Esophagus muscularis mucosa (tissue), 4 donors: ENCODE measurements around the gene GOLGA1. TPM values are rescaled to one million over a fixed set of nuclear protein-coding genes. Genes with fewer than 3 reads are reported as not detected.
"Not testable (repeated sequence)": the region's sequence is repeated elsewhere in the genome, so short reads cannot be mapped to it uniquely, and the experiment has no call there.

Experiments
- DNase-seq: peaks from one replicate; pipeline ENCODE4 v3.0.0-alpha.2; 2017; ENCODE audit errors: extremely low spot score
- H3K27ac ChIP-seq, 4 donors: fragments of 200-600 bp; sonication (generic); replicated peaks in 1 of 4; 1 replicate in 3 of 4; 2 replicates in 1 of 4; pipeline ENCODE4 v1.5.1; 2016 to 2019; ENCODE audit warnings: mild to moderate bottlenecking in 1 of 4
- H3K27me3 ChIP-seq, 4 donors: fragments of 200-600 bp; sonication (generic); one replicate each; pipeline versions ENCODE4 v1.5.1 to v1.6.0; 2016 to 2019
- H3K36me3 ChIP-seq, 4 donors: fragments of 200-600 bp; sonication (generic); one replicate each; pipeline ENCODE4 v1.5.1; 2016 to 2019
- H3K4me1 ChIP-seq, 4 donors: fragments of 200-600 bp; sonication (generic); one replicate each; pipeline ENCODE4 v1.5.1; 2016 to 2019
- H3K4me3 ChIP-seq, 4 donors: fragments of 200-600 bp; sonication (generic); 1 replicate in 2 of 4; 2 replicates in 2 of 4; pipeline ENCODE4 v1.5.1; 2016 to 2019; ENCODE audit warnings: mild to moderate bottlenecking in 4 of 4, moderate library complexity in 1 of 4
- H3K9me3 ChIP-seq, 4 donors: fragments of 200-600 bp; sonication (generic); 1 replicate in 3 of 4; 2 replicates in 1 of 4; pipeline ENCODE4 v1.5.1; 2016 to 2019
- EP300 ChIP-seq: sonication (generic); formaldehyde crosslinking; IDR thresholded peaks from one replicate; pipeline ENCODE4 v1.6.1; 2017; ENCODE audit warnings: antibody characterized with exemption
- POLR2A ChIP-seq: fragments of 450-650 bp; IDR thresholded peaks from one replicate; pipeline ENCODE4 v1.6.1; 2017; ENCODE audit warnings: antibody characterized with exemption, moderate library complexity, mild to moderate bottlenecking, low read depth
- POLR2AphosphoS5 ChIP-seq, 2 donors: sonication (generic); formaldehyde crosslinking; IDR thresholded peaks; one replicate each; pipeline ENCODE4 v1.6.1; 2017; ENCODE audit warnings: antibody characterized with exemption in 2 of 2
- WGBS: methylation state at CpG from one replicate; pipeline ENCODE4 v1.1.5; 2018; 5-methylcytosine and 5-hydroxymethylcytosine counted together
- intact Hi-C: fragments of 100-400 bp; cut with DNase I; formaldehyde crosslinking; loops from one replicate; pipeline ENCODE4 v1.15.1; 2023
- total RNA-seq, 4 donors: library from RNA; depleted of rRNA; stranded (reverse); fragments of >200 nt; gene quantifications; one replicate each; pipeline versions ENCODE4 v1.1.0 to v1.2.1, GENCODE V29; 2016
- TF ChIP-seq, protein P1 (sequence below), 3 experiments: fragments of 200-600 bp in 2 of 3; fragments of 450-650 bp in 1 of 3; sonication (generic) in 2 of 3; IDR thresholded peaks; one replicate each; pipeline ENCODE4 v1.5.1; 2017 to 2019; ENCODE audit warnings: antibody characterized with exemption in 3 of 3, mild to moderate bottlenecking in 2 of 3, moderate library complexity in 1 of 3

The GOLGA1 gene
- total RNA-seq, 4 donors from 2014 or later = 22.5 to 26.5 (median 24.7) TPM

DNA sequence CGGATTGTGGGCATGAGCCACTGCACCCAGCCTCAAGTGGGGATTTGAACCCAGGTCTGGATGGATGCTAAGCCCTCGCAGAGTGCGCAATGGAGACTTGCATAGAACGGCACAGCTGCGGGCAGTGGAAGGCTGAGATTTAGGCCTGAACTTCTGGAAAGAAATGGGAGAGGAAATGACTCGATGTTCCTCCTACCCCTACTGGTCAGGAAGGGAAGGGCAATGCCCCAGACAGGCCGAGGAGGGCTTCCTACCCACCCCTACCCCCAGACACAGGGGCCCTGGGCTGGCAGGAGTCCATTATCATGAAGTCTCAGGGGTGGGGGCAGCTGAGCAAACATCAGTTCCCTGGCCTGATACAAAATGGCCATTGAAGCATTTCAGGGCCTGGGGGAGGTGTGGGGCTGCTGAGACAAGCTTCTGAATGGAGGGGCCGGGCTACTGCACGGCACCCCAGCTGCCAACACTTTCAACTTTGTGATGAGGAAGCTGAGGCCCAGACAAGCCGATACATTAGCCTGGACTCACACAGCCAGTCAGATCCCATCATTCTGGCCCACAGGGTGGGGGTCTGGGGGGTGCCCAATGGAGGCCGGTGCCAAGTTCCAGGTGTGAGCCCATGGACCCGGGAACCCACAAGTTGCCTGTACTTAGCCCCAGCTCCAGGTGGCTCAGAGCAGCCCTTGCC, 101.1 kb downstream of the GOLGA1 start:
- Histone ChIP-seq H3K36me3 (no peaks in the 10 kb centered on the region), H3K4me3 (no peak overlapping the region), H3K27ac (no peak overlapping the region)

GRCh38 chr9:124838567-124839275, 102.2 kb downstream of the GOLGA1 start:
- H3K27ac ChIP-seq, H3K9me3 ChIP-seq, DNase-seq, H3K36me3 ChIP-seq, intact Hi-C loops, H3K27me3 ChIP-seq: not testable (repeated sequence)
- peak overlapping the region; percentile 31 to 48 (median 36) for H3K4me3 ChIP-seq
- 72% methylated on average over 30 of the region's 52 CpGs for WGBS
- peaks cover 20 to 37% (median 32%) of the 10 kb centered on the region in 4 donors for H3K4me1 ChIP-seq

More for the DNA sequence above, 101.1 kb downstream of the GOLGA1 start:
- H3K4me1 ChIP-seq = peaks cover 14 to 28% (median 22%) of the 10 kb centered on the region in 4 donors
- WGBS = 51% methylated on average over 8 of the region's 12 CpGs
- intact Hi-C loops = no loop called here
- H3K9me3 ChIP-seq = no peaks in the 10 kb centered on the region
- no peak for DNase-seq
- H3K27me3 ChIP-seq = no peaks in the 10 kb centered on the region
- TF ChIP-seq, protein P1, sequence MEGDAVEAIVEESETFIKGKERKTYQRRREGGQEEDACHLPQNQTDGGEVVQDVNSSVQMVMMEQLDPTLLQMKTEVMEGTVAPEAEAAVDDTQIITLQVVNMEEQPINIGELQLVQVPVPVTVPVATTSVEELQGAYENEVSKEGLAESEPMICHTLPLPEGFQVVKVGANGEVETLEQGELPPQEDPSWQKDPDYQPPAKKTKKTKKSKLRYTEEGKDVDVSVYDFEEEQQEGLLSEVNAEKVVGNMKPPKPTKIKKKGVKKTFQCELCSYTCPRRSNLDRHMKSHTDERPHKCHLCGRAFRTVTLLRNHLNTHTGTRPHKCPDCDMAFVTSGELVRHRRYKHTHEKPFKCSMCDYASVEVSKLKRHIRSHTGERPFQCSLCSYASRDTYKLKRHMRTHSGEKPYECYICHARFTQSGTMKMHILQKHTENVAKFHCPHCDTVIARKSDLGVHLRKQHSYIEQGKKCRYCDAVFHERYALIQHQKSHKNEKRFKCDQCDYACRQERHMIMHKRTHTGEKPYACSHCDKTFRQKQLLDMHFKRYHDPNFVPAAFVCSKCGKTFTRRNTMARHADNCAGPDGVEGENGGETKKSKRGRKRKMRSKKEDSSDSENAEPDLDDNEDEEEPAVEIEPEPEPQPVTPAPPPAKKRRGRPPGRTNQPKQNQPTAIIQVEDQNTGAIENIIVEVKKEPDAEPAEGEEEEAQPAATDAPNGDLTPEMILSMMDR (IDR thresholded peaks at IDR 0.05) = peak in 2 of 3 experiments; percentile 26 to 53
- TF ChIP-seq POLR2A = no peak
- no peak for TF ChIP-seq EP300
- no peak for TF ChIP-seq POLR2AphosphoS5 (IDR thresholded peaks at IDR 0.05)

DNA sequence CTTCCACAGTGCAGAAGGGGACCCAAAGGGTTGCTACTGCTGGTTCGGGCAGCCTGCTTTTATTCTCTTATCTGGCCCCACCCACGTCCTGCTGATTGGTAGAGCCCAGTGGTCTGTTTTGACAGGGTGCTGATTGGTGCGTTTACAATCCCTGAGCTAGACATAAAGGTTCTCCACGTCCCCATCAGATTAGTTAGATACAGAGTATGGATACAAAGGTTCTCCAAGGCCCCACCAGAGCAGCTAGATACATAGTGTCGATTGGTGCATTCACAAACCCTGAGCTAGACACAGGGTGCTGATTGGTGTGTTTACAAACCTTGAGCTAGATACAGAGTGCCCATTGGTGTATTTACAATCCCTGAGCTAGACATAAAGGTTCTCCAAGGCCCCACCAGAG, 102.8 kb downstream of the GOLGA1 start:
- DNase-seq, H3K27me3 ChIP-seq, intact Hi-C loops, H3K36me3 ChIP-seq, H3K4me3 ChIP-seq, H3K9me3 ChIP-seq, H3K27ac ChIP-seq: not testable (repeated sequence)
- 77% methylated on average over 5 of the region's 5 CpGs for WGBS
- H3K4me1 ChIP-seq = peaks cover 21 to 40% (median 35%) of the 10 kb centered on the region in 4 donors

GRCh38 chr9:124835026-124835557, 105.8 kb downstream of the GOLGA1 start:
- no peak for TF ChIP-seq POLR2A
- TF ChIP-seq POLR2AphosphoS5 (IDR thresholded peaks at IDR 0.05) = peak; percentile 19 to 36
- no peak for DNase-seq
- Histone ChIP-seq H3K4me3 (no peak overlapping the region), H3K27ac (peak overlapping the region; percentile 55 to 74 (median 58)), H3K27me3 (no peaks in the 10 kb centered on the region), H3K36me3 (no peaks in the 10 kb centered on the region), H3K4me1 (peaks cover 33 to 58% (median 52%) of the 10 kb centered on the region in 4 donors), H3K9me3 (no peaks in the 10 kb centered on the region)
- intact Hi-C loops = no loop called here
- 55% methylated on average over 4 of the region's 13 CpGs for WGBS

- Histone ChIP-seq H3K4me3 (no peak overlapping the region), H3K27me3 (no peaks in the 10 kb centered on the region), H3K36me3 (no peaks in the 10 kb centered on the region), H3K4me1 (peaks cover 33 to 54% (median 50%) of the 10 kb centered on the region in 4 donors), H3K9me3 (no peaks in the 10 kb centered on the region), H3K27ac (peak overlapping the region; percentile 55 to 74 (median 58))
- intact Hi-C loops = no loop called here
- TF ChIP-seq EP300 (no peak), POLR2A (no peak), POLR2AphosphoS5 (IDR thresholded peaks at IDR 0.05) (no peak)
- TF ChIP-seq, protein P1 (IDR thresholded peaks at IDR 0.05) = no peak
- DNase-seq = no peak
- whole genome bisulfite sequencing = 57% methylated on average over 7 of the region's 7 CpGs
These were observed 106.3 kb downstream of the GOLGA1 start for GRCh38 chr9:124834591-124834990.

DNA sequence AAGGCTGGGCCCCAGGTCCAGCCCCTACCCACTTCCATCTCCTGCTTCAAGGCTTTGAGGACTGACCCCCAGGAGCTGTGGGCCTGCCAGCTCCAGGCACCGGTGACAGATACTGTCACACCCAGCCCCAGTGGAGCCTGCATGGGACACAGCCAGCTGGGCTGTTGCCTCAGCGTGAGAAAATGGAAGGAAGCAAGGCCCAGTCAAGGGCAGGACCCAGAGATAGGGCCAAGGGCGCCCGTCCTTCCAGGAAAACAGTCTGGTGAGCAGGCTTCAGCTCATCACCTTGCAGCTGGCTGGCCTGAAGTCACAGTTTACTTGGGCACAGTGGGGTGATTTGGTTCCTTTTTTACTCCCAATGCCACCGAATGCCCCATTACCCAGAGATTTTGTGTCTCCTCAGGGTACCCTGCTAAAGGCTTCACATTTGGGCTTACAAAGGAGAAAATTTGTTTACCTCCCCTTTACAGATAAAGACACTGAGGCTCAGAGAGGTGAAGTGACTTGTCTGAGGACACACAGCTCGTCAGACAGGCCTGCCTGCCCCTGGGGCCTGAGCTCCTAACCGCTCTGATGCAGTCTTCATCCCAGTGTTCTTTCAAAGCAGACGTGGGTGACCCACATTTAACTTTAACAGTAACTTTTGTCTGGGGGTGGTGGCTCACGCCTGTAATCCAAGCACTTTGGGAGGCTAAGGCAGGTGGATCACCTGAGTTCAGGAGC, 109.1 kb downstream of the GOLGA1 start:
- TF ChIP-seq, protein P1 (IDR thresholded peaks at IDR 0.05) = no peak
- TF ChIP-seq EP300 = no peak
- no peak for TF ChIP-seq POLR2A
- TF ChIP-seq POLR2AphosphoS5 (IDR thresholded peaks at IDR 0.05) = peak in 1 of 2 donors; percentile 18
- WGBS = 78% methylated on average over 6 of the region's 9 CpGs
- H3K4me3 ChIP-seq = no peak overlapping the region
- H3K27me3 ChIP-seq = no peaks in the 10 kb centered on the region
- H3K4me1 ChIP-seq = peaks cover 33 to 49% (median 47%) of the 10 kb centered on the region in 4 donors
- intact Hi-C loops = no loop called here
- DNase-seq = no peak
- no peaks in the 10 kb centered on the region for H3K36me3 ChIP-seq
- H3K9me3 ChIP-seq = no peaks in the 10 kb centered on the region
- peak overlapping the region; percentile 2 to 83 (median 75) for H3K27ac ChIP-seq
